GM12878 (cell line): Measurements from ENCODE around the gene MRPL16.

Experiments
- GATAD2B ChIP-seq: fragments of 450-650 bp; conservative IDR thresholded peaks from 2 replicates; pipeline ENCODE4 v1.6.1; 2017; ENCODE audit warnings: low read depth, mild to moderate bottlenecking, moderate library complexity
- TF ChIP-seq, protein P1 (sequence below): fragments of 450-650 bp; formaldehyde crosslinking; IDR thresholded peaks from 2 replicates; pipeline ENCODE4 v1.5.0; 2022; ENCODE audit warnings: mild to moderate bottlenecking, missing genetic modification characterization
- TF ChIP-seq, protein P2 (sequence below), 3 experiments: IDR thresholded peaks in 2 of 3; conservative IDR thresholded peaks in 1 of 3; 2 replicates each; pipeline ENCODE4 v1.5.1; 2011; ENCODE audit warnings: low read depth in 3 of 3, low read length in 3 of 3, mild to moderate bottlenecking in 3 of 3, control low read depth in 2 of 3, moderate library complexity in 2 of 3, inconsistent platforms in 1 of 3, mixed read lengths in 1 of 3; ENCODE audit not compliant: control insufficient read depth in 2 of 3, insufficient read depth in 1 of 3; ENCODE audit errors: extremely low read depth in 1 of 3

DNA sequence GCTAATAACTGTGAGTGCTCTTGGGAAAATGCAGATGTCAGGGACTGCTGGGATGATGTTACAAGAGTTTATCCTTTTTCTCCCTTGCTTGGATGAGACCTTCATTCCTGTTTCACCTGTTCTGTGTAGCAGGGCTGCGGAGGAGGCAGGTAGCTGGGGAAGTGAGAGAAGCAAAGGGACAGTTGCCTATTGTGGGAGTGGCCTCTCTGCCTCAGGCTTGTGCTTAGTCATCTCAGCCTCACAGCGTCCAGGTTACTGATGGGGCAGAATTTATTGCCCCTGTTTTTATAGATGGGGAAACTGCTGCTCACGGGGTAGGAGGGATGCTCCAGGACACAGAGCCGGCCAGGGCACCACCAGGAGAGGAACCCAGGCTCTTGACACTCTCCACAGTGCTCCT lies 53.7 kb downstream of the MRPL16 start:
- no peak for TF ChIP-seq GATAD2B
- TF ChIP-seq, protein P1, sequence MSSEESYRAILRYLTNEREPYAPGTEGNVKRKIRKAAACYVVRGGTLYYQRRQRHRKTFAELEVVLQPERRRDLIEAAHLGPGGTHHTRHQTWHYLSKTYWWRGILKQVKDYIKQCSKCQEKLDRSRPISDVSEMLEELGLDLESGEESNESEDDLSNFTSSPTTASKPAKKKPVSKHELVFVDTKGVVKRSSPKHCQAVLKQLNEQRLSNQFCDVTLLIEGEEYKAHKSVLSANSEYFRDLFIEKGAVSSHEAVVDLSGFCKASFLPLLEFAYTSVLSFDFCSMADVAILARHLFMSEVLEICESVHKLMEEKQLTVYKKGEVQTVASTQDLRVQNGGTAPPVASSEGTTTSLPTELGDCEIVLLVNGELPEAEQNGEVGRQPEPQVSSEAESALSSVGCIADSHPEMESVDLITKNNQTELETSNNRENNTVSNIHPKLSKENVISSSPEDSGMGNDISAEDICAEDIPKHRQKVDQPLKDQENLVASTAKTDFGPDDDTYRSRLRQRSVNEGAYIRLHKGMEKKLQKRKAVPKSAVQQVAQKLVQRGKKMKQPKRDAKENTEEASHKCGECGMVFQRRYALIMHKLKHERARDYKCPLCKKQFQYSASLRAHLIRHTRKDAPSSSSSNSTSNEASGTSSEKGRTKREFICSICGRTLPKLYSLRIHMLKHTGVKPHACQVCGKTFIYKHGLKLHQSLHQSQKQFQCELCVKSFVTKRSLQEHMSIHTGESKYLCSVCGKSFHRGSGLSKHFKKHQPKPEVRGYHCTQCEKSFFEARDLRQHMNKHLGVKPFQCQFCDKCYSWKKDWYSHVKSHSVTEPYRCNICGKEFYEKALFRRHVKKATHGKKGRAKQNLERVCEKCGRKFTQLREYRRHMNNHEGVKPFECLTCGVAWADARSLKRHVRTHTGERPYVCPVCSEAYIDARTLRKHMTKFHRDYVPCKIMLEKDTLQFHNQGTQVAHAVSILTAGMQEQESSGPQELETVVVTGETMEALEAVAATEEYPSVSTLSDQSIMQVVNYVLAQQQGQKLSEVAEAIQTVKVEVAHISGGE (CRISPR knock-in tag) = no peak
- TF ChIP-seq, protein P2, sequence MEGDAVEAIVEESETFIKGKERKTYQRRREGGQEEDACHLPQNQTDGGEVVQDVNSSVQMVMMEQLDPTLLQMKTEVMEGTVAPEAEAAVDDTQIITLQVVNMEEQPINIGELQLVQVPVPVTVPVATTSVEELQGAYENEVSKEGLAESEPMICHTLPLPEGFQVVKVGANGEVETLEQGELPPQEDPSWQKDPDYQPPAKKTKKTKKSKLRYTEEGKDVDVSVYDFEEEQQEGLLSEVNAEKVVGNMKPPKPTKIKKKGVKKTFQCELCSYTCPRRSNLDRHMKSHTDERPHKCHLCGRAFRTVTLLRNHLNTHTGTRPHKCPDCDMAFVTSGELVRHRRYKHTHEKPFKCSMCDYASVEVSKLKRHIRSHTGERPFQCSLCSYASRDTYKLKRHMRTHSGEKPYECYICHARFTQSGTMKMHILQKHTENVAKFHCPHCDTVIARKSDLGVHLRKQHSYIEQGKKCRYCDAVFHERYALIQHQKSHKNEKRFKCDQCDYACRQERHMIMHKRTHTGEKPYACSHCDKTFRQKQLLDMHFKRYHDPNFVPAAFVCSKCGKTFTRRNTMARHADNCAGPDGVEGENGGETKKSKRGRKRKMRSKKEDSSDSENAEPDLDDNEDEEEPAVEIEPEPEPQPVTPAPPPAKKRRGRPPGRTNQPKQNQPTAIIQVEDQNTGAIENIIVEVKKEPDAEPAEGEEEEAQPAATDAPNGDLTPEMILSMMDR (IDR thresholded peaks at IDR 0.05 in 2 of 3, conservative IDR thresholded peaks at IDR 0.05 in 1 of 3; ENCODE audit: control insufficient read depth in 2 of 3, extremely low read depth in 1 of 3, insufficient read depth in 1 of 3, low read depth in 3 of 3, low read length in 3 of 3) = no peak
